ENCODE results near the gene ARHGEF37.
"Not testable (repeated sequence)": the region's sequence is repeated elsewhere in the genome, so short reads cannot be mapped to it uniquely, and the experiment has no call there.

Gene ARHGEF37

GRCh38 chr5:149652697-149653096, 71.4 kb downstream of the ARHGEF37 start:
- no peak for DNase-seq

- DNase-seq, result no peak
These were observed 72.9 kb downstream of the ARHGEF37 start for GRCh38 chr5:149654231-149654630.

DNA sequence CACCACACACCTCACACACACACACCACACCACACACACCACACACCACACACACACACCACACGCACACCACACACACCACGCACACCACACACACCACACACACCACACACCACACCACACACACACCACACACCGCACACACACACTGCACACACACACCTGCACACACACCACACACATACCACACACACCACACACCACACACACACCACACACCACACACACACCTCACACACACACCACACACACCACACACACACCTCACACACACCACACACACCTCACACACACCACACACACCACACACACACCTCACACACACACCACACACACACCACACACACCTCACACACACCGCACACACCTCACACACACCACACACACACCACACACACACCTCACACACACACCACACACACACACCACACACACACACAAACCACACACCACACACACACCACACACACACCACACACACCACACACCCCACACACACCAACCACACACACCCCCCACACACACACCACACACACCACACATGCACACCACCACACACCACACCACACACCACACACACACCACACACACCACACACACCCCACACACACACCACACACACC, 73.7 kb downstream of the ARHGEF37 start:
- DNase-seq, result no peak

DNA sequence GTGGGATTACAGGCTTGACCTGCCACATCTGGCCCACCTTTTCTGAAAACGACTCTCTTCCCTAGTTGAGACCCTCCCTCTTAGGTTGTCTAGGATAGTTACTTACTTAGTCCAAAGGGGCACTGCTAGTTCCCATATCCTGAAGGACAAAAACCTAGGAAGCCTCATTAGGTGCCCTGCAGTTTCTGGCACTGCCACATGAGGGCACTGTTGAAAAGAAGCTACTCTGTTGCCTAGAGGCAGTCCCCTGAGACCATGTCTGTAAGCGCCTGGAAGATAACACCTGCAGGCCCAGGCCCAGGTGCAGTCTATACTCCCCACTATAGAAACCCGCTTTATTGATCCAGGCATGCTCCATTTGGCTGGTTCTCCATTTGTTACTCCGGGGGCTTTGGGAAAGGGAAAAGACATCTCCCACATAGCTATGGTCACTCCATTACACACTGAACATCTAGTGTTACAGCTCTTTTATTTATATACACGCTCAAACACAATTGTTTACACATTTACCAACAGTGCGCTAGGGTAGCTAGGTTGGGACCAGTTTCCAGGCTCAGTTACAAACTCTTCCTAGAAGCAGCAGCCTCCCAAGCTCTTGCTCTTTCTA, 75.4 kb downstream of the ARHGEF37 start:
- peak; percentile 18 for DNase-seq

DNA sequence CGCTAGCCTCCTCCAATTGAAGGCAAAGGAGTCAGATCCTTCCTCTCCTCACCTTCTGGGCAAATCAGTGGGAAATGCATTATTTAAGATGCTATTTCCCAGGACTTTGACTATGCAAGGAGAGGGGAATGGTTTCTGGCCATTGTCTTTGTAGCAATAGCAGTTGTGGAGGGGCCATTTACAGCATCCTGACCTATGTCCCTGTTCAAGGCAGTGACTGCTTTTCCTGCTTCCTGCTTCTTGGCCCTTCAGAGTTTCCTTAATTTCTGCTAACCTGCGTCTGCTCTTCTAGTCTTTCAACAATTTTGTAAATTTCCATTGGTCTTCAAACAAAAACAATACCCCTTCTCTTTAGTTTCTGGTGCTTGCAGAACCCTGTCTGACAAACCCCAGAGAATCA, 76.0 kb downstream of the ARHGEF37 start:
- DNase-seq, result no peak

DNA sequence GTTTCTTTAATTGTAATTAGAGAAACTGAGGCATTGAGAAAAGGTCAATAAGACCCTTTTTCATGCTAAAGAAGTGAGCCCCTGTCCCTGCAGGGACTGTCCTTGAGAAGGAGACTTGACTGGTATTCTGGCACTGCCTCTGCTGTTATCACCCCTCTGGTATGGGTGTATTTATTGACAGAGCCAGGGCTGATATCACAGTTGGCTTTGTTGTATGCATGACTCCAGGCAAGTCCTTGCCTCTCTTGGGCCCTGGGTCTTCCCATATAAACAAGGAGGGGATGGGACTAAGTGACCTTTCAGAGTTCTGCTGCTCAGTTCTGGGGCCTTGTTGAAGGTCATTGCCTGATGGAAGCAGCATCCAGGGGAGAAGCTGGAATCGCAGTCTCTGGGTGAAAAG, 77.0 kb downstream of the ARHGEF37 start:
- no peak for DNase-seq

GRCh38 chr5:149664083-149664482, 82.8 kb downstream of the ARHGEF37 start:
- no peak for DNase-seq

- no peak for DNase-seq
These were observed 83.5 kb downstream of the ARHGEF37 start for GRCh38 chr5:149664666-149665415.

GRCh38 chr5:149665416-149666175, 84.3 kb downstream of the ARHGEF37 start:
- DNase-seq, result no peak

- DNase-seq, result no peak
These were observed 85.0 kb downstream of the ARHGEF37 start for GRCh38 chr5:149666212-149666852.

DNA sequence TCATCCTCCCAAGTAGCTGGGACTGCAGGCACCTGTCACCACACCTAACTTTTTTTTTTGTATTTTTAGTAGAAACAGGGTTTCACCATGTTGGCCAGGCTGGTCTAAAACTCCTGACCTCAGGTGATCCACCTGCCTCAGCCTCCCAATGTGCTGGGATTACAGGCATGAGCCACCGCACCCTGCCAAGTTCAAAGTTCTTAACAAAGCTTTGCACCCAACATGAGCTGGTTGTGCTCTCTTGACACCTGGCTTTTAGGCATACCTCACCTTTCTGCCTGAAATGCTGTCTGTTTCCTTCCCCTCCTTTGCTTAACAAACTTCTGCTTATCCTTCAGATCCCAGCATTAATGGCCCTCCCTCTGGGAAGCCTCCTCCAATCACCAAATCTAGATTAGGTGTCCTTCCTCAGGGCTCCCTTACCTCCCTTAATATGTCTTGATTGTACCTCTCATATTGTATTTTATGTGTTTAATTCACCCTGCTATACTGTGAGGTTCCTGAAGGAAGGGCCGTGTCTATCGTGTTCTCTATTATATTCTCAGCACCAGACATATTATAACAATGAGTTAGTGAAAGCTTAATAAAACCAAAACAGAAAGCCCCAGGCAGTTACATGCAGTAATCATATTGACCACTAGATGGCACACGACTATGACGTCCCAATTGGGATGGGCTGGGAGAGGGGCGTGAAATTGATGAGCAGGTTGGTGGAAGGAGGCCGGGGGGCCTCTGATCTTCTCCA, 86.0 kb downstream of the ARHGEF37 start:
- DNase-seq, result no peak

- DNase-seq, result no peak
These were observed 86.6 kb downstream of the ARHGEF37 start for GRCh38 chr5:149667829-149668330.

DNA sequence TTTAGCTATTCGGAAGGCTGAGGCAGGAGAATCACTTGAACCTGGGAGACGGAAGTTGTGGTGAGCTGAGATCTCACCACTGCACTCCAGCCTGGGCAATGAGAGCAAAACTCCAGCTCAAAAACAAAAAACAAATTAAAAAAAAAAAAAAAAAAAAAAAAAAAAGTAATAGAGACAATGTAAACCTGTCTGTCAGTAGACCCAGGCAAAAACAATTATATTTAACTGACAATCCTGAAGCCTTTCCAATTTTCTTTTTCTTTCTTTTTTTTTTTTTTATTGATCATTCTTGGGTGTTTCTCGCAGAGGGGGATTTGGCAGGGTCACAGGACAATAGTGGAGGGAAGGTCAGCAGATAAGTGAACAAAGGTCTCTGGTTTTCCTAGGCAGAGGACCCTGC, 88.0 kb downstream of the ARHGEF37 start:
- DNase-seq, result not testable (repeated sequence)

DNA sequence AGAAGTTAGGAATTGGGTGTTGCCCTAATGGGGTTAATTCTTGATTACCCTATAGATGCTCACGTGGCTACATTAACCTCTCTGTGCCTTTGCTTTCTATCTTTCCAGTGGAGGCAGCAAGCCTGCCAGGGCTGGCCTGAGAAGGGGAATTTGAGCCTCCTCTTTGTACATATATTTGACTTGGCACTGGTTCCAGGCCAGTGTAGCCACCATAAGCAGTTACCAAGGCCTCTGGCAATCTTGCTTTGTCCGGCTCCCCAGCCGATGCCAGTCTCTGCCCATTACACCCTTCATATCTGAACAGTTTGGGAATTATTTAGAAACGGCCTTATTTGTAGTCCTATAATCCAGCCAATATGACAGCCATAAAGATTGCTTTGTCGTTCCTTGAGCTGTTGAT, 90.2 kb downstream of the ARHGEF37 start:
- DNase-seq, result peak; percentile 9

GRCh38 chr5:149672701-149673476, 91.6 kb downstream of the ARHGEF37 start:
- DNase-seq, result no peak

DNA sequence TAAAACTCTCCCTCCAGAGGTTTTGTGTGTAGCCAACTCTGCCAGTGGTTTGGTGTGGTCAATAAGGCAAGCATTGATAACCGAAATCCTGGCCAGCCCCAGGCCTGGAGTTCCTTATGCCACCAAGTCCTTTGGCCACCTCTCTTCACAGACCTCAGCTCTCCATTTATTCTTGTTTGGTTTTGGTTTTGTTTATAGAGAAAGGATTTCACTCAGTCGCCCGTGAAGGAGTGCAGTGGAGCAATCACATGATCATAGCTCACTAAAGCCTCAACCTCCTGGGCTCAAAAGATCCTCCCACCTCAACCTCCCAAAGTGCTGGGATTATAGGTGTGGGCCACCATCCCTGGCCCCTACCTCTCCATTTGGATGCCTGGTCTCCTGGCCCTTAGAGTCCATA, 93.4 kb downstream of the ARHGEF37 start:
- DNase-seq, result no peak

DNA sequence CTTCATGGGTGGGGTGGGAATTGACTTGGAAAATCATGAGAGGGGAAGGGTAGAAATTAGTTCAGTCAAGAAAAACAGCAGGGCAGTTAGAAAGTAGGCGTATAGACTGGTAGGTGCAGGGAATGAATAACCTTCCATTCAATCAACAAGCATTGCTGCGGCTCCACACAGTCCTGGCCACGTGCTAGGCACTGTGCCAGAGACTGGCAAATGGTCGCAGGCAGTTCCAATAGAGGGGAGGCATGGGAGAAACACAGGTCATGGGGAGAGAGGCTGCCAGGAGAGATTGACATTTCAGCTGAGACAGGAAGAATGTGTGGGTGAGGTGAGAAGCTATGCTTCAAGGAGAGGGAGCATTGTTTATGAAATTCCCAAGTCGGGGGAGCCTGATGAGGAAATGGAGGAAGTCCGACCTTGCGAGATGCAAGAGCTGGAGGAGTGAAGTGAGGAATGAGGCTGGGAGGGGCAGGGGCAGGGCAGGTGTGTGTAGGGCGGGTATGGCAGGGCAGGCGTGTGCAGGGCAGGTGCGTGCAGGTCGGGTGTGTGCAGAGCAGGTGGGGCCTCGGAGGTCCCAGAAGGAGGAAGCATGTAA, 94.4 kb downstream of the ARHGEF37 start:
- DNase-seq, result no peak

- DNase-seq, result no peak
These were observed 96.4 kb downstream of the ARHGEF37 start for GRCh38 chr5:149677731-149678130.

DNA sequence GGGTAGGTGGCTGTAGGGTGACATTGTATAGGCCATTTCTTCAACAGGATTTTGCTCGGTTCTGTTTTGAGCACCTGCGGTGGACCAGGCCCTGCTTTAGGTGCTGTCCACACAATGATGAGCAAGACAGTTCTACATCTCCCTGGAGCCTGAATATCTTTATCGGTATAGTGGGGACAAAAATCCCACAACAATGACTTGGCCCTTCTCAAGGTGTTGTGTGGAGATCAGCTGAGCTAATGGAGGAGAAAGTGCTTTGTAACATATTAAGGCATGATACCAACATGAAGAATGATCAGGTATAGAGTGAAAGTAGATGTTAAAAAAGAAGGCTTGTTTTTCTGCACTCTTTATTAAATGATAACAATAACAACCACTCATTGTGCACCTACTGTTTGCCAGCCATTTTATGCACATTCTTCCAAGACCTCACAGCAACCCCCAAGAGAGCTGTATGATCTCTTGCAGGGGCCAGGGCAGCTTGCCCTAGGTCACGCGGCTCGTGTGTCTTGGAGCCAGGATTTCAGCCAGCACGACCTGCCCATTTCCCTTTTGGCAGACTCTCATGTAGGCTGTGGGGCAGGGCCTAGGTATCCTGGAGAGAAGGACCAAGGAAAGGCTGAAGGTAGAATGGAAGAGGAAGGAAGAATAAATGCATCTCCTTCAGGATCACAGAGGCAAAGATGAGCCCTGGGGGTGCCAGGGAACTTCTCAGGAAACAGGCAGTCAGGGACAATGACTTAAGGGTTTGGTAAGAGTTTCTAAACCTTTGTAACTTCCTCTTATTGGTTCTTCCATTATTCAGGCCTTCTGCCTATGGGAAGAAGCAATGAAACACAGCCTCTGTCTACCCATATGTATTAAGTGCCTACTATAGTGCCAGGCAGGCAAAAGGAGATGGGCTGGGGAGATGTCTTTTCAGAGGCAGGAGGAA, 98.8 kb downstream of the ARHGEF37 start:
- no peak for DNase-seq

DNA sequence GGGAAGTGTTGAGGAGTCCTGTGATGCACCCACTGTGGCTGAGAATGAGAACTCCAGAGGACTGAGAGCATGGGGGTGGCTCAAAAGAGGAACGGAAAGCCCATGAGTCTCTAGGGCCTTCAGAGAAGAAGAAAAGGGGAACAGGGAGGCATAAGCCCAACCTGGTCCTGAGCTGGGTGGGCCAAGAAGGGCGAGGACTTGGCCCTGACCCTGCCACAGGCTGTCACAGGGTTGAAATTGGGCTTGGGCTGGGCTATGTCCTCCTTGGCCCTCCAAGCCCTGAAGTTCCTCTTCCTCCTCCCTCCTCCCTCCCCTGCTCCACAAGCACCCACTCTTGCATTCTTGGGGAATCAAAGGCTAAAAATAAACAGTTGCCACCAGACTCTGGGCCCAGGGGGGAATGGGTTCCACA, 99.5 kb downstream of the ARHGEF37 start:
- no peak for DNase-seq
